Islet precursor cell (in vitro differentiated cells): Measurements from ENCODE around the gene PLPP2.

Experiments used
- DNase-seq: peaks from one replicate; pipeline ENCODE4 v3.0.0-alpha.2; 2018

The PLPP2 gene

GRCh38 chr19:291006-291521, at the start of gene PLPP2:
Gene PLPP2, minus strand, starts transcription at chr19:291403. Its CDS starts 67 bp downstream, at chr19:291336.
- no peak for DNase-seq

DNA sequence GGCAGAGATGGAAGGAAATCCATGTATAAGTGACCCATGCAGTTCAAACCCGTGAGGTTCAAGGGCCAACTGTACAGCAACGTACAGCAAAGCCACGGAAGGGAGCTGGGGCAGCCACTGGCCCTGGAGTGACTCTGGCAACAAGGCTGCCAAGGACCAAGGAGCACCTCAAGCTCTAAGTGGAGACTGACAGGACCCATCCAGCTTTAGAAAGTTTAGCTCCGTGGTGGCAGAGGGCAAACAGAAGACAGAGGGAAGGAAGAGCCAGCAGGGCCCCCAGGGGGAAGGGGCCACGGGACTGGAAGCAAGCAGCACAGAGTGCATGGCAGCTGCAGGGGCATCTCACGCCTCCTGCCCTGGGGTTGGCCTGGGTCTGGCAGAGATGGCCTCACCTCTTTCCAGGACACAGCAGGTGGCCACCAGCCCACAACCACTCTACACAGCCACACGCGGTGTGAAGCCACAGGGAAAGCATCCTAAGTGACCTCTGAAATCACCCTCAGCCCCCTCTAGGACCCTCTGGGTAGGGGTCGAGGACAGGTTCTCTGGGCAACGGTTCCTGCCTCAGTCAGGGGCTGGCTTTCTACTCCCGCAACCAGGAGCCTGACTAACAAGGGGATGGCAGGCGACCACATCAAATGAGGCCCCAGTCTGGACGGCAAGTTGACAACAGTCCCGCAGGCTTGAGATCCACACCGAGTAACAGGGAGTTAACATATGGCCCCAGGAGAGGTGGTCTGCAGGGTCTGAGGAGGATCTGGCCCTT, 49.6 kb upstream of the PLPP2 start:
- DNase-seq, result no peak

DNA sequence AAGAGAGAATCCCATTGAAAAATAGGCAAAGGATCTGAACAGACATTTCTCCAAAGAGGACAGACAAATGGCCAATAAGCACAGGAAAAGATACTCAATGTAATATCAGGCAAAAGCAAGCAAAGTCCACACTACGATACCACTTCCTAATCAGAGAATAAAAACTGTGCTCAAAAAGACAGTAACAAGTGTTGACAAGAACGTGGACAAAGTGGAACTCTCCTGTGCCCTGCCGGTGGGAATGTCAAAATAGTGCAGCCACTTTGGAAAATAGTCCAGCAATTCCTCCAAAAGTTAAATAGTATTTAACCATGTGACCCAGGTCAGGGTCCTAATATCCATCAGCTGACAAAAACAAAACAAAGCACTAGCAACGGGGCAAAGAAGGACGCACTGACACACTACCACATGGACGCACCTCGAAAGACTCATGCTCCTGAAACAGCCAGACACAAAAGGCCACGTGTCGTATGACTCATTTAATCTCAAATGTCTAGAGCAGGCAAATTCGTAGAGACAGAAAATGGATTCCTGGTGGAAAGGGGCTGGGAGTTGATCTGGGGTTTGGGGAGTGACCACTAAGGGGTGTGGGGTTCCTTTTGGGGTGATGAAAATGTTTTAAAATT, 48.2 kb upstream of the PLPP2 start:
- no peak for DNase-seq

DNA sequence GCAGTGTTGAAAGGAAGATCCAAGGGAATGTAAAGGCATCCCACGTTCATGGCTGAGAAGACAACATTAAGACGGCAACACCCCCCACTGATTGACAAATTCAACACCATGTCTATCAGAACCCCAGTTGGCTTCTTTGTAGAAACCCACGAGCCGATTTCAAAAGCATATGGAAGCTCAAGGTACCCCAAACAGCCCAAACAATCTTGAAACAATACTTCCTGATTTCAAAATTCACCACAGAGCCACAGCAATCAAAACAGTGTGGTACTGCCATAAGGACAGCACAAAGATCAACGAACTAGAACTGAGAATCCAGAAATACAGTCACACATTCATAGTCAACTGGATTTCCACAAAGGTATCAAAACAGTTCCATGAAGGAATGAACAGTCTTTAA, 47.2 kb upstream of the PLPP2 start:
- no peak for DNase-seq

- DNase-seq, result no peak
These were observed 44.9 kb upstream of the PLPP2 start for GRCh38 chr19:336067-336614.

- no peak for DNase-seq
These were observed 44.4 kb upstream of the PLPP2 start for GRCh38 chr19:335486-336066.

- DNase-seq, result no peak
These were observed 43.9 kb upstream of the PLPP2 start for GRCh38 chr19:335072-335471.

DNA sequence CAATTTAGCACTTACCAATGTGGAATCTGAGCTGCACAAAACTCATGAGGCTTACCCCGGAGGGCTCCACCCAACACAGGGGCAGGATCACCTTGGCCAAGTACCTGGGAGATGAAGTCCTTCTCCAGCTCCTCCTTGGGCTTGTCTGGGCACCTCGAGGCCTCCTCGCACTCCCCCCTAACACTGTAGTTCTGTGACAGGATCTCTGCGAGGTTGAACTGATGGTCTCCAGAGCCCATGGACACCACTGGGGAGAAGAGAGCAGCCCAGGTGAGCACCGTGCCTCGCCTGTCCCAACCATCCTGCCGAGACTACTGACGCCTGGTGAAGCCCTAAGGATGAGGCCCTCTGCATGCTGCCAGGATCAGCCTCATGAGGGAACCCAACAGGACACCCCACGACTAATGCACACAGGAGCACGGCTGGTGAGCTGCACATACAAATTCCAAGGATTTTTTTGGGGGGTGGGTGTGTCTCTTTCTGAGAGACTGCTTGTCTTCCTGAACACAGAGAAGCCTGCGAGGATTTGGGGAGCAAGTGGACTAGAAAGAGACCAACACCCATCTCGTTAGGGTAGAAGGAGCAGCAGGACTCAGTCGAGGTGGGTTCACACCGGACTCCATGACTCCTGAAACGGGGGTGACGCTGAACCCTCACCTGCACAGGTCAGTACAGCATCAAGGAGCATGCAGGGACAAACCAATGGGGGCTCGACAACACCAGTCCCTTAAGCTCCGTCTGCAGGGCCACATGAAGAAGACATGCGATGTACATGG, 43.3 kb upstream of the PLPP2 start:
- no peak for DNase-seq

- no peak for DNase-seq
These were observed 39.3 kb upstream of the PLPP2 start for GRCh38 chr19:330503-330902.

- no peak for DNase-seq
These were observed 38.7 kb upstream of the PLPP2 start for GRCh38 chr19:329876-330275.

DNA sequence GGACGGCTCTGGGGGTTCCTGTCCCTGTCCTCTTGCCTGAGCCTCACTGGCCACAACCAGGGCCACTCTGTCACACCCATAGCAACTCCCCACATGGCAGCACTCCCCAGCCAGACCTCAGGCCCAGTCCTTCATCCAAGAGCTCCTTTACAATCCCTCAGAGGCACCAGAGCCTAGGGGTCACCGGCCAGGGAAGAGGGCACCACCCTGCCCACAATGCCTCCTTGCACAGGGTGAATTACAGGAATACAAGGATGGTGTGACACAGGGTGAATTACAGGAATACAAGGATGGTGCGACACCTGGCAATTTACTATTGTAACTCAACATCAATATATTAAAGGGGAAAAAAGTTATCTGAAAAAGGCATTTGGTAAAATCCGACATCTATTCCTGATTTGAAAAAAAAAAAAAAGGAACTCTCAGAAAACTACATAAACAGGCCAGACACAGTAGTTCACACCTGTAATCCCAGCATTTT, 36.9 kb upstream of the PLPP2 start:
- DNase-seq, result no peak

GRCh38 chr19:327291-328024, 36.3 kb upstream of the PLPP2 start:
- no peak for DNase-seq

DNA sequence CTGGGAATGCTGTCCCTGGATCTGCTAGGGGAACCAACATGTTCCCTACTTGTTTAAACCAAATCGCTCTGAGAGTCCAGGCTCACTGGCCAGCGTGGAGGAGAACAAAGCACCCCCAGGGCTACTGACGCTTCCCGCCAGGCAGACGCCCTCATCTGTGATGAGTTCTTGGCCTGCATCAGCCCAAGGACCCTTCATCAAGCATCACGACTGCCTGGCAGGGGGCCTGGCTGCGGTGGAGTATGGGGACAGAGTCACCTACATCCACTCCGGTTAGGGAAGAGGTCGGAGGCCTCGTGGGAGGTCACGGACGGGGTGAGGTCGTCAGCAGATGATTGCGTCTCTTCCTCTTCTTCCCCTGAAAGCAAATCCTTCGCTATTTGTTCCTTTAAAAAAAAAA, 35.7 kb upstream of the PLPP2 start:
- DNase-seq, result no peak

- no peak for DNase-seq
These were observed 34.8 kb upstream of the PLPP2 start for GRCh38 chr19:325937-326565.

DNA sequence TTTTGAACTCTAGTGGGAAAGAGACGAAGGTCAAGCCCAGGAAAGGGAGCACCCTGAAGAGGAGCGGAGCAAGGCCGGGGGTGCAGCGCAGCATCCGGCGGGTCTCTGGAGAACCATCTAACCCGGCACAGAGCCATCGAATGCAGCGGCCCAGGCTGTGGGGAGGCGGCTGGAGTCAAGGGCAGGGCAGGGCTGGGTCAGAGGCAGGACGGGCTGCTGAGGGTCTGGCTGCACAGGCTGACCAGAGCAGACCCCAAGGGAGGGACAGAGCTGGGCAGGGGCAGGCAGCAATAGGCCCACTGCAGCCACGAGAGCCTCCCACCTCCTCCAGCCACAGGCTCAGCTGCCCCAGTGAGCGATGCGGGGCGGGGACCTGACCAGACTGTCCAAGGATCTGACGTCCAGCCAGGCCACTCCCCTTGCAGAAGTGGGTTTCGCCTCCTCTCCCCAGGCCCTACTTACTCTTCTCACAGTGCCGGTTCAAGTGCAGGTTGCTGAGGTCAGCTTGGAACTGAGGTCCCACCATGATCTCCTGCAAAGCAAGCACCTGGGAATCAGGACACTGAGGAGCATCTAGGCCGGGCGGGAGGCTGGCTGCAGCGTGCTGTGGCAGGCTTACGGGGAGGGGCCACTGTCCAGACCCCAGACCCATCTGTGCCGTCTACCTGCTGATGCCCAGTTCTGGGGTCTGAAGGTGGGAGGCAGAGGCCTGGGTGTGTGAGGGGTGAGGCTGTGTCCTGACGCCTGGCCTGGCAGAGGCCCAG, 34.2 kb upstream of the PLPP2 start:
- DNase-seq, result no peak

GRCh38 chr19:324716-325115, 33.5 kb upstream of the PLPP2 start:
- DNase-seq, result no peak

DNA sequence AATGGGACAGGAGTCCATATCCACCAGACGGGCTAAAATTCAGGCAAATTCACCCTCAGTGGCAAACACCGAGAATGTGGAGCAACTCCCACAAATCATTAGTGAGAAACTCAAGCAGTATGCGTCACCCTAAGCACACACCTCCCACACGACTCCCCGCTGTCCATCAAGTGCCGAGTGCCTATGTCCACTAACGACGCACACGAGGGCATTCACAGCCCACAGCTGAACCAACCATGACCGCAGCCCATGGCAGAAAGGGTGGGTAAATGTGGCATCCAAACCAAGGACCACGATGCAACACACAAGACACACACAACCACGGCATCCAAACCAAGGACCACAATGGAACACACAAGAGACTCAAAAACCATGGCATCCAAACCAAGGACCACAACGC, 31.4 kb upstream of the PLPP2 start:
- DNase-seq, result no peak

- no peak for DNase-seq
These were observed 27.2 kb upstream of the PLPP2 start for GRCh38 chr19:318509-318774.

DNA sequence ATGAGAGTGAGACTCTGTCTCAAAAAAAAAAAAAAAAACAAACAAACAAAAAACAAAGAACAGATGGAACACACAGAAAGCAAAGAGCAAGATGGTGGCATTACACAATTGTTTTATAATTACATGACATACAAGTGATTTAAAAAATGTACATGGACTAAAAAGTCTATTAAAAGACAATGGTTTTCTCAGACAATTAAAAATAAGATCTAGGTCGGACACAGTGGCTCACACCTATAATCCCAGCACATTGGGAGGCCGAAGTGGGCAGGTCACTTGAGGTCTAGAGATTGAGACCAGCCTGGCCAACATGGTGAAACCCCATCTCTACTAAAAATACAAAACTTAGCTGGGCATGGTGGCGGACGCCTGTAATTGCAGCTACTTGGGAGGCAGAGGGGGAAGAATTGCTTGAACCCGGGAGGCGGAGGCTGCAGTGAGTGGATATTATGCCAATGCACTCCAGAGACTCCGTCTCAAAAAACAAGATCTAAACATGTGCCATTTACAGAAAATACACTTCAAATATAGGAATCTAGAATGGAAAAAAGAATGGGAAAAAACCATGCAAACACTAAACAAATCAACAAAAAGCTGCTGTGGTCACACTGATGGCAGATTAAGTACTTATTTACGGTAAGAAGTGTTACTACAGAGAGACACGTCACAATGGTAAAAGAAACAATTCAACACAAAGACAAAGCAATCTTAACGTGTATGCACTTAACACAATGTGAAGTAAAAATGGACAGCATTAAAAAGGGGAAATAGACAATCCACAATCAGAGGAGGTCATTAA, 26.7 kb upstream of the PLPP2 start:
- no peak for DNase-seq

GRCh38 chr19:315811-316210, 24.6 kb upstream of the PLPP2 start:
- no peak for DNase-seq
